ENCODE data around the gene CAD.

DNA sequence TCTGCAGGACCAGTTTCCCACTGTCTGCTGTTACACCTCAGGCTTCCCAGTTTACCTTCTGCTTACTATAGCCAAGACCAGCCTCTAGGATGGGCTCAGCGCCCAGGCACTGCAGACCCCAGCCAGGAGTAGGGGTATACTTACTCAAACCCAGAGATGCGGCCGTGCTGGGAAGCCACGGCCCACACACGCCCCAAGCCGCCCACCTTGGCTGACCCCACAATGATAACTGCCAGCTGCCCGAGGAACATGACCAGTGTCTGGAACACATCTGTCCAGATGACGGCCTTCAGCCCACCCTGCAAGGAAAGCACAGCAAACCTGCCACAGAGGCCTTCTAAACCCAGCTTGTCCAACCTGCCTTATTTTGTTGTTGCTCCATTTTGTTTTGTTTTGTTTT lies 12.0 kb upstream of the CAD start:
- TF ChIP-seq, protein P1, sequence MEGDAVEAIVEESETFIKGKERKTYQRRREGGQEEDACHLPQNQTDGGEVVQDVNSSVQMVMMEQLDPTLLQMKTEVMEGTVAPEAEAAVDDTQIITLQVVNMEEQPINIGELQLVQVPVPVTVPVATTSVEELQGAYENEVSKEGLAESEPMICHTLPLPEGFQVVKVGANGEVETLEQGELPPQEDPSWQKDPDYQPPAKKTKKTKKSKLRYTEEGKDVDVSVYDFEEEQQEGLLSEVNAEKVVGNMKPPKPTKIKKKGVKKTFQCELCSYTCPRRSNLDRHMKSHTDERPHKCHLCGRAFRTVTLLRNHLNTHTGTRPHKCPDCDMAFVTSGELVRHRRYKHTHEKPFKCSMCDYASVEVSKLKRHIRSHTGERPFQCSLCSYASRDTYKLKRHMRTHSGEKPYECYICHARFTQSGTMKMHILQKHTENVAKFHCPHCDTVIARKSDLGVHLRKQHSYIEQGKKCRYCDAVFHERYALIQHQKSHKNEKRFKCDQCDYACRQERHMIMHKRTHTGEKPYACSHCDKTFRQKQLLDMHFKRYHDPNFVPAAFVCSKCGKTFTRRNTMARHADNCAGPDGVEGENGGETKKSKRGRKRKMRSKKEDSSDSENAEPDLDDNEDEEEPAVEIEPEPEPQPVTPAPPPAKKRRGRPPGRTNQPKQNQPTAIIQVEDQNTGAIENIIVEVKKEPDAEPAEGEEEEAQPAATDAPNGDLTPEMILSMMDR (IDR thresholded peaks at IDR 0.05) = no peak
- no peak for TF ChIP-seq POLR2A (IDR thresholded peaks at IDR 0.05)

All from ovary (tissue), 3 donors.